WTC11 (cell line): ENCODE measurements around the gene C19orf44. TPM values are rescaled to one million over a fixed set of nuclear protein-coding genes. Genes with fewer than 3 reads are reported as not detected.

Experiments
- ATAC-seq: fragments of 200-7000 bp; cut with Tn5 transposase; 2 replicates; pipeline ENCODE4 v1.10.0; 2021; ENCODE audit warnings: mild to moderate bottlenecking, moderate library complexity
- CTCF ChIA-PET: fragments of 300-600 bp; sonication (Branson Sonifier 250); formaldehyde crosslinking; loops from one replicate; lab custom pipeline; 2021; ENCODE audit warnings: antibody characterized with exemption; lab: Charles Lee
- POLR2A ChIA-PET: fragments of 350-600 bp; sonication (Branson Sonifier 250); formaldehyde crosslinking; loops from one replicate; lab custom pipeline; 2021; ENCODE audit warnings: antibody characterized with exemption; lab: Charles Lee
- DNase-seq: peaks from one replicate; pipeline ENCODE4 v3.0.0; 2021; ENCODE audit warnings: low spot score
- H3K27ac Mint-ChIP-seq: 2 replicates; pipeline ENCODE4 v1.8.0; 2021; ENCODE audit warnings: mixed read lengths
- H3K27me3 Mint-ChIP-seq: 2 replicates; pipeline ENCODE4 v1.8.0; 2021; ENCODE audit warnings: low read depth, mild to moderate bottlenecking, moderate library complexity, mixed read lengths
- H3K36me3 Mint-ChIP-seq: 2 replicates; pipeline ENCODE4 v1.8.0; 2021; ENCODE audit warnings: mixed read lengths
- H3K4me1 Mint-ChIP-seq: 2 replicates; pipeline ENCODE4 v1.8.0; 2022; ENCODE audit warnings: mixed read lengths
- H3K4me3 Mint-ChIP-seq: 2 replicates; pipeline ENCODE4 v1.8.0; 2021; ENCODE audit warnings: mild to moderate bottlenecking, moderate library complexity, mixed read lengths
- H3K9me3 Mint-ChIP-seq: 2 replicates; pipeline ENCODE4 v1.8.0; 2021; ENCODE audit warnings: mixed read lengths
- AFF4 ChIP-seq: sonication (generic); formaldehyde crosslinking; IDR thresholded peaks from 2 replicates; pipeline ENCODE4 v1.8.1; 2023; ENCODE audit warnings: mild to moderate bottlenecking, missing genetic modification reagents, borderline replicate concordance
- ATF3 ChIP-seq: sonication (generic); formaldehyde crosslinking; conservative IDR thresholded peaks from 2 replicates; pipeline ENCODE4 v1.8.1; 2022; ENCODE audit warnings: mild to moderate bottlenecking, missing genetic modification reagents
- CDX4 ChIP-seq: fragments of 250-450 bp; sonication (Bioruptor Pico); IDR thresholded peaks from 2 replicates; pipeline ENCODE4 v1.9.0; 2021; ENCODE audit warnings: moderate library complexity, mild to moderate bottlenecking, inconsistent platforms, borderline replicate concordance
- EMX1 ChIP-seq: fragments of 250-450 bp; sonication (Bioruptor Pico); IDR thresholded peaks from 2 replicates; pipeline ENCODE4 v1.8.0; 2021; ENCODE audit warnings: mild to moderate bottlenecking
- ETV6 ChIP-seq: sonication (generic); formaldehyde crosslinking; IDR thresholded peaks from 2 replicates; pipeline ENCODE4 v1.8.1; 2022; ENCODE audit warnings: mild to moderate bottlenecking, missing genetic modification reagents
- FOXJ3 ChIP-seq: sonication (generic); formaldehyde crosslinking; IDR thresholded peaks from 2 replicates; pipeline ENCODE4 v1.9.0; 2021; ENCODE audit warnings: missing genetic modification reagents, mild to moderate bottlenecking, borderline replicate concordance
- FOXP1 ChIP-seq: sonication (generic); formaldehyde crosslinking; IDR thresholded peaks from 2 replicates; pipeline ENCODE4 v1.8.0; 2022; ENCODE audit warnings: missing genetic modification reagents, mild to moderate bottlenecking, moderate library complexity, borderline replicate concordance
- HMGXB4 ChIP-seq: sonication (generic); formaldehyde crosslinking; IDR thresholded peaks from 2 replicates; pipeline ENCODE4 v1.8.1; 2023; ENCODE audit warnings: mild to moderate bottlenecking, moderate library complexity, missing genetic modification reagents
- JAZF1 ChIP-seq: fragments of 250-450 bp; sonication (Bioruptor Pico); IDR thresholded peaks from 2 replicates; pipeline ENCODE4 v1.9.0; 2021; ENCODE audit warnings: moderate library complexity, mild to moderate bottlenecking, inconsistent platforms
- MYBL2 ChIP-seq: sonication (generic); formaldehyde crosslinking; IDR thresholded peaks from 2 replicates; pipeline ENCODE4 v1.8.1; 2023; ENCODE audit warnings: mild to moderate bottlenecking, moderate library complexity, missing genetic modification reagents
- NFE2L1 ChIP-seq: sonication (generic); formaldehyde crosslinking; IDR thresholded peaks from 2 replicates; pipeline ENCODE4 v1.8.1; 2023; ENCODE audit warnings: missing genetic modification reagents
- ZNF121 ChIP-seq: sonication (generic); formaldehyde crosslinking; IDR thresholded peaks from 2 replicates; pipeline ENCODE4 v1.8.0; 2023; ENCODE audit warnings: missing genetic modification reagents
- ZNF396 ChIP-seq: fragments of 250-450 bp; sonication (Bioruptor Pico); IDR thresholded peaks from 2 replicates; pipeline ENCODE4 v1.8.0; 2021; ENCODE audit warnings: mild to moderate bottlenecking, moderate library complexity, borderline replicate concordance
- ZNF423 ChIP-seq: fragments of 250-450 bp; sonication (Bioruptor Pico); IDR thresholded peaks from 2 replicates; pipeline ENCODE4 v2.1.2; 2022; ENCODE audit warnings: mild to moderate bottlenecking, moderate library complexity
- ZNF512 ChIP-seq: sonication (generic); formaldehyde crosslinking; IDR thresholded peaks from 2 replicates; pipeline ENCODE4 v1.8.1; 2022; ENCODE audit warnings: missing genetic modification reagents, borderline replicate concordance
- total RNA-seq: library from RNA; stranded (reverse); gene quantifications from 3 replicates; pipeline ENCODE4 v1.2.3, GENCODE V29; 2021
- TF ChIP-seq, protein P1 (sequence below): sonication (generic); formaldehyde crosslinking; IDR thresholded peaks from 2 replicates; pipeline ENCODE4 v1.8.0; 2023; ENCODE audit warnings: missing genetic modification reagents
- TF ChIP-seq, protein P2 (sequence below): sonication (generic); formaldehyde crosslinking; IDR thresholded peaks from 2 replicates; pipeline ENCODE4 v1.8.1; 2023; ENCODE audit warnings: mild to moderate bottlenecking, missing genetic modification reagents
- TF ChIP-seq, protein P3 (sequence below): sonication (generic); formaldehyde crosslinking; IDR thresholded peaks from 2 replicates; pipeline ENCODE4 v1.8.1; 2023; ENCODE audit warnings: mild to moderate bottlenecking, missing genetic modification reagents, moderate library complexity
- TF ChIP-seq, protein P4 (sequence below): sonication (generic); formaldehyde crosslinking; IDR thresholded peaks from 2 replicates; pipeline ENCODE4 v1.8.0; 2023; ENCODE audit warnings: mild to moderate bottlenecking, missing genetic modification reagents

C19orf44 gene
- total RNA-seq, 1 experiment from 2014 or later = 4.1 TPM

DNA sequence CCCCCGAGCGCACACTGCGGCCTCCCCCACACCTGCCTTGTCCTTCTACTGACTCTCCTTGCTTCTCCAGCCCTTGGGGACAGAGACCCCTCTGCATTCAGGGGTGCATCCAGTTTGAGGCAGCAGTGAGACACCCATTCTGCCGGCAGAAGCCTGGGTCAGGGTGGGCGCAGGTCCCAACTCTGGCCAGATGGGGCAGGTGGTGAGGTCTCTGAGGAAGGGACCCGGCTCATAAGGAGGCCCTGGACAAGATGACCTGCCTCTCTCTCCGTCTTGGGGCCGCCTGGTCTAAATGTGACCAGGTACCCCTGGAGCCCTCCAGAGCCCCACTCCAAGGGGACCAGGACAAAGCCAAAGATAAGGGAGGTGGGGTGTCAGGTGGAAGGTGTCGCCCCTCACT lies 39.9 kb downstream of the C19orf44 start:
- POLR2A ChIA-PET = no interaction called here
- no peaks in the 10 kb centered on the region for H3K9me3 Mint-ChIP-seq
- H3K27me3 Mint-ChIP-seq = no peaks in the 10 kb centered on the region
- H3K36me3 Mint-ChIP-seq = peaks cover 66% of the 10 kb centered on the region
- no peak for DNase-seq
- CTCF ChIA-PET = no interaction called here
- peak; percentile 32; the same call in 1 of the 2 replicates for ATAC-seq
- H3K4me3 Mint-ChIP-seq = no peak overlapping the region
- no peak for TF ChIP-seq CDX4 (CRISPR knock-in tag)
- TF ChIP-seq, protein P1, sequence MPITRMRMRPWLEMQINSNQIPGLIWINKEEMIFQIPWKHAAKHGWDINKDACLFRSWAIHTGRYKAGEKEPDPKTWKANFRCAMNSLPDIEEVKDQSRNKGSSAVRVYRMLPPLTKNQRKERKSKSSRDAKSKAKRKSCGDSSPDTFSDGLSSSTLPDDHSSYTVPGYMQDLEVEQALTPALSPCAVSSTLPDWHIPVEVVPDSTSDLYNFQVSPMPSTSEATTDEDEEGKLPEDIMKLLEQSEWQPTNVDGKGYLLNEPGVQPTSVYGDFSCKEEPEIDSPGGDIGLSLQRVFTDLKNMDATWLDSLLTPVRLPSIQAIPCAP (CRISPR knock-in tag) = no peak
- TF ChIP-seq JAZF1 (CRISPR knock-in tag) = no peak
- no peak for TF ChIP-seq MYBL2
- TF ChIP-seq, protein P2, sequence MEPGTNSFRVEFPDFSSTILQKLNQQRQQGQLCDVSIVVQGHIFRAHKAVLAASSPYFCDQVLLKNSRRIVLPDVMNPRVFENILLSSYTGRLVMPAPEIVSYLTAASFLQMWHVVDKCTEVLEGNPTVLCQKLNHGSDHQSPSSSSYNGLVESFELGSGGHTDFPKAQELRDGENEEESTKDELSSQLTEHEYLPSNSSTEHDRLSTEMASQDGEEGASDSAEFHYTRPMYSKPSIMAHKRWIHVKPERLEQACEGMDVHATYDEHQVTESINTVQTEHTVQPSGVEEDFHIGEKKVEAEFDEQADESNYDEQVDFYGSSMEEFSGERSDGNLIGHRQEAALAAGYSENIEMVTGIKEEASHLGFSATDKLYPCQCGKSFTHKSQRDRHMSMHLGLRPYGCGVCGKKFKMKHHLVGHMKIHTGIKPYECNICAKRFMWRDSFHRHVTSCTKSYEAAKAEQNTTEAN (CRISPR knock-in tag) = no peak
- no peak for TF ChIP-seq AFF4
- no peak for TF ChIP-seq ATF3
- no peak for TF ChIP-seq ETV6 (CRISPR knock-in tag)
- no peak for TF ChIP-seq FOXP1 (CRISPR knock-in tag)
- no peak for TF ChIP-seq FOXJ3 (CRISPR knock-in tag)
- TF ChIP-seq EMX1 (CRISPR knock-in tag) = no peak
- TF ChIP-seq ZNF423 (CRISPR knock-in tag) = no peak
- TF ChIP-seq, protein P3, sequence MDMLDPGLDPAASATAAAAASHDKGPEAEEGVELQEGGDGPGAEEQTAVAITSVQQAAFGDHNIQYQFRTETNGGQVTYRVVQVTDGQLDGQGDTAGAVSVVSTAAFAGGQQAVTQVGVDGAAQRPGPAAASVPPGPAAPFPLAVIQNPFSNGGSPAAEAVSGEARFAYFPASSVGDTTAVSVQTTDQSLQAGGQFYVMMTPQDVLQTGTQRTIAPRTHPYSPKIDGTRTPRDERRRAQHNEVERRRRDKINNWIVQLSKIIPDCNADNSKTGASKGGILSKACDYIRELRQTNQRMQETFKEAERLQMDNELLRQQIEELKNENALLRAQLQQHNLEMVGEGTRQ (CRISPR knock-in tag) = no peak
- no peak for TF ChIP-seq HMGXB4
- no peak for TF ChIP-seq ZNF121 (CRISPR knock-in tag)
- TF ChIP-seq ZNF512 (CRISPR knock-in tag) = no peak
- TF ChIP-seq, protein P4, sequence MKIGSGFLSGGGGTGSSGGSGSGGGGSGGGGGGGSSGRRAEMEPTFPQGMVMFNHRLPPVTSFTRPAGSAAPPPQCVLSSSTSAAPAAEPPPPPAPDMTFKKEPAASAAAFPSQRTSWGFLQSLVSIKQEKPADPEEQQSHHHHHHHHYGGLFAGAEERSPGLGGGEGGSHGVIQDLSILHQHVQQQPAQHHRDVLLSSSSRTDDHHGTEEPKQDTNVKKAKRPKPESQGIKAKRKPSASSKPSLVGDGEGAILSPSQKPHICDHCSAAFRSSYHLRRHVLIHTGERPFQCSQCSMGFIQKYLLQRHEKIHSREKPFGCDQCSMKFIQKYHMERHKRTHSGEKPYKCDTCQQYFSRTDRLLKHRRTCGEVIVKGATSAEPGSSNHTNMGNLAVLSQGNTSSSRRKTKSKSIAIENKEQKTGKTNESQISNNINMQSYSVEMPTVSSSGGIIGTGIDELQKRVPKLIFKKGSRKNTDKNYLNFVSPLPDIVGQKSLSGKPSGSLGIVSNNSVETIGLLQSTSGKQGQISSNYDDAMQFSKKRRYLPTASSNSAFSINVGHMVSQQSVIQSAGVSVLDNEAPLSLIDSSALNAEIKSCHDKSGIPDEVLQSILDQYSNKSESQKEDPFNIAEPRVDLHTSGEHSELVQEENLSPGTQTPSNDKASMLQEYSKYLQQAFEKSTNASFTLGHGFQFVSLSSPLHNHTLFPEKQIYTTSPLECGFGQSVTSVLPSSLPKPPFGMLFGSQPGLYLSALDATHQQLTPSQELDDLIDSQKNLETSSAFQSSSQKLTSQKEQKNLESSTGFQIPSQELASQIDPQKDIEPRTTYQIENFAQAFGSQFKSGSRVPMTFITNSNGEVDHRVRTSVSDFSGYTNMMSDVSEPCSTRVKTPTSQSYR (CRISPR knock-in tag) = no peak
- no peak for TF ChIP-seq ZNF396 (CRISPR knock-in tag)
- no peak for TF ChIP-seq NFE2L1 (CRISPR knock-in tag)
- H3K4me1 Mint-ChIP-seq = peaks cover 3% of the 10 kb centered on the region
- no peak overlapping the region for H3K27ac Mint-ChIP-seq
